Skeletal muscle satellite cell (primary cell): Measurements from ENCODE around the gene TMEM222. TPM values are rescaled to one million over a fixed set of nuclear protein-coding genes. Genes with fewer than 3 reads are reported as not detected.
A peak's percentile ranks its signal among the peaks of the same experiment; 100 is the strongest.
"Not testable (repeated sequence)": the region's sequence is repeated elsewhere in the genome, so short reads cannot be mapped to it uniquely, and the experiment has no call there.

ENCODE experiments used
- H3K27me3 ChIP-seq: 2 replicates; pipeline ENCODE4 v1.7.0; 2013; ENCODE audit warnings: low read length; ENCODE audit not compliant: control insufficient read depth, insufficient read depth
- H3K36me3 ChIP-seq: 2 replicates; pipeline ENCODE4 v1.7.0; 2013; ENCODE audit warnings: mild to moderate bottlenecking, control low read depth, low read length; ENCODE audit not compliant: insufficient read depth
- H3K4me1 ChIP-seq: 2 replicates; pipeline ENCODE4 v1.7.0; 2013; ENCODE audit warnings: low read length; ENCODE audit not compliant: control insufficient read depth, insufficient read depth
- H3K4me2 ChIP-seq: 2 replicates; pipeline ENCODE4 v1.7.0; 2013; ENCODE audit warnings: mild to moderate bottlenecking, low read length
- H3K4me3 ChIP-seq: 2 replicates; pipeline ENCODE4 v1.7.0; 2013; ENCODE audit warnings: low read length
- H3K9ac ChIP-seq: 2 replicates; pipeline ENCODE4 v1.7.0; 2013; ENCODE audit warnings: mild to moderate bottlenecking, low read depth, low read length, moderate library complexity
- H3K9me3 ChIP-seq: replicated peaks from 2 replicates; pipeline ENCODE4 v1.7.0; 2013; ENCODE audit warnings: mild to moderate bottlenecking, control low read depth, low read length
- total RNA-seq: library from RNA; depleted of rRNA; stranded (reverse); fragments of >200 nt; gene quantifications from 2 replicates; pipeline ENCODE4 v1.2.3, GENCODE V29; 2012; rRNA removed

TMEM222 gene
- 22.8 and 27.1 TPM in 2 replicates for total RNA-seq

GRCh38 chr1:27321813-27322568, at the start of gene TMEM222:
Gene TMEM222 (plus strand): TSS chr1:27322163. CDS start chr1:27322198, 35 bp downstream.
- Histone ChIP-seq H3K4me3 (peak within 1 kb of the TSS; percentile 98), H3K36me3 (peaks cover 26% of the 10 kb centered on the region), H3K4me2 (peak within 1 kb of the TSS; percentile 96), H3K4me1 (peaks cover 23% of the 10 kb centered on the region), H3K27me3 (no peaks in the 10 kb centered on the region), H3K9me3 (no peaks in the 10 kb centered on the region), H3K9ac (peak within 1 kb of the TSS; percentile 100)

- no peaks in the 10 kb centered on the region for H3K27me3 ChIP-seq
- no peaks in the 10 kb centered on the region for H3K36me3 ChIP-seq
- no peaks in the 10 kb centered on the region for H3K4me1 ChIP-seq
- no peaks in the 10 kb centered on the region for H3K9me3 ChIP-seq
- H3K9ac ChIP-seq = no peak overlapping the region
- H3K4me3 ChIP-seq = no peak overlapping the region
- no peak overlapping the region for H3K4me2 ChIP-seq
These were observed 47.8 kb upstream of the TMEM222 start for GRCh38 chr1:27274204-27274603.

- Histone ChIP-seq H3K4me3 (no peak overlapping the region), H3K27me3 (no peaks in the 10 kb centered on the region), H3K4me2 (no peak overlapping the region), H3K4me1 (no peaks in the 10 kb centered on the region), H3K36me3 (no peaks in the 10 kb centered on the region), H3K9me3 (no peaks in the 10 kb centered on the region), H3K9ac (no peak overlapping the region)
These were observed 46.3 kb upstream of the TMEM222 start for GRCh38 chr1:27275696-27276095.

- no peaks in the 10 kb centered on the region for H3K4me1 ChIP-seq
- H3K36me3 ChIP-seq = peaks cover 9% of the 10 kb centered on the region
These were observed 37.3 kb upstream of the TMEM222 start for GRCh38 chr1:27284425-27285273.

GRCh38 chr1:27285274-27285660, 36.7 kb upstream of the TMEM222 start:
- no peak overlapping the region for H3K4me2 ChIP-seq
- no peak overlapping the region for H3K9ac ChIP-seq
- no peaks in the 10 kb centered on the region for H3K9me3 ChIP-seq
- H3K27me3 ChIP-seq = no peaks in the 10 kb centered on the region
- H3K4me1 ChIP-seq = no peaks in the 10 kb centered on the region
- peaks cover 9% of the 10 kb centered on the region for H3K36me3 ChIP-seq
- no peak overlapping the region for H3K4me3 ChIP-seq

More at GRCh38 chr1:27284425-27285273, 37.3 kb upstream of the TMEM222 start:
- Histone ChIP-seq H3K9ac (no peak overlapping the region), H3K9me3 (no peaks in the 10 kb centered on the region), H3K4me3 (no peak overlapping the region), H3K27me3 (no peaks in the 10 kb centered on the region), H3K4me2 (no peak overlapping the region)

GRCh38 chr1:27285821-27286220, 36.1 kb upstream of the TMEM222 start:
- H3K9me3 ChIP-seq, H3K4me2 ChIP-seq, H3K36me3 ChIP-seq, H3K27me3 ChIP-seq, H3K9ac ChIP-seq, H3K4me1 ChIP-seq, H3K4me3 ChIP-seq: not testable (repeated sequence)

- peaks cover 16% of the 10 kb centered on the region for H3K36me3 ChIP-seq
- not testable (repeated sequence) for H3K4me2 ChIP-seq, H3K4me3 ChIP-seq, H3K9ac ChIP-seq, H3K4me1 ChIP-seq, H3K9me3 ChIP-seq, H3K27me3 ChIP-seq
These were observed 32.8 kb upstream of the TMEM222 start for GRCh38 chr1:27289125-27289524.

GRCh38 chr1:27290581-27290980, 31.4 kb upstream of the TMEM222 start:
- H3K4me2 ChIP-seq = no peak overlapping the region
- H3K9me3 ChIP-seq = no peaks in the 10 kb centered on the region
- peaks cover 17% of the 10 kb centered on the region for H3K36me3 ChIP-seq
- H3K27me3 ChIP-seq = no peaks in the 10 kb centered on the region
- H3K4me1 ChIP-seq = peaks cover 4% of the 10 kb centered on the region
- no peak overlapping the region for H3K4me3 ChIP-seq
- no peak overlapping the region for H3K9ac ChIP-seq

GRCh38 chr1:27292106-27292505, 29.9 kb upstream of the TMEM222 start:
- no peak overlapping the region for H3K4me2 ChIP-seq
- no peak overlapping the region for H3K4me3 ChIP-seq
- H3K9me3 ChIP-seq = no peaks in the 10 kb centered on the region
- peaks cover 22% of the 10 kb centered on the region for H3K36me3 ChIP-seq
- peaks cover 8% of the 10 kb centered on the region for H3K4me1 ChIP-seq
- H3K27me3 ChIP-seq = no peaks in the 10 kb centered on the region
- no peak overlapping the region for H3K9ac ChIP-seq

GRCh38 chr1:27293915-27294314, 28.0 kb upstream of the TMEM222 start:
- Histone ChIP-seq H3K36me3 (peaks cover 24% of the 10 kb centered on the region), H3K4me2 (no peak overlapping the region), H3K9me3 (no peaks in the 10 kb centered on the region), H3K27me3 (no peaks in the 10 kb centered on the region), H3K4me3 (no peak overlapping the region), H3K9ac (no peak overlapping the region), H3K4me1 (peaks cover 12% of the 10 kb centered on the region)

- Histone ChIP-seq H3K27me3 (no peaks in the 10 kb centered on the region), H3K9me3 (no peaks in the 10 kb centered on the region), H3K4me2 (no peak overlapping the region), H3K4me3 (no peak overlapping the region), H3K4me1 (peaks cover 40% of the 10 kb centered on the region), H3K36me3 (peaks cover 29% of the 10 kb centered on the region), H3K9ac (no peak overlapping the region)
These were observed 25.1 kb upstream of the TMEM222 start for GRCh38 chr1:27296773-27297291.
